Suprapubic skin (tissue), 4 donors: ENCODE data around the gene PARVB. TPM values are rescaled to one million over a fixed set of nuclear protein-coding genes. Genes with fewer than 3 reads are reported as not detected.

Experiments
- DNase-seq, 2 donors: peaks; one replicate each; pipeline ENCODE4 v3.0.0-alpha.2; 2019; ENCODE audit warnings: low spot score in 2 of 2
- H3K27ac ChIP-seq: fragments of 200-600 bp; sonication (generic); one replicate; pipeline ENCODE4 v1.5.1; 2019
- H3K27me3 ChIP-seq: fragments of 200-600 bp; sonication (generic); one replicate; pipeline ENCODE4 v1.5.1; 2019
- H3K36me3 ChIP-seq: fragments of 200-600 bp; sonication (generic); one replicate; pipeline ENCODE4 v1.5.1; 2019
- H3K4me1 ChIP-seq: fragments of 200-600 bp; sonication (generic); one replicate; pipeline ENCODE4 v1.5.1; 2019
- H3K4me3 ChIP-seq: fragments of 200-600 bp; sonication (generic); one replicate; pipeline ENCODE4 v1.5.1; 2019; ENCODE audit warnings: mild to moderate bottlenecking
- H3K9me3 ChIP-seq: fragments of 200-600 bp; sonication (generic); one replicate; pipeline ENCODE4 v1.5.1; 2019
- EP300 ChIP-seq: sonication (generic); formaldehyde crosslinking; IDR thresholded peaks from one replicate; pipeline ENCODE4 v1.6.1; 2017; ENCODE audit warnings: antibody characterized with exemption
- POLR2A ChIP-seq, 2 donors: fragments of 450-650 bp; IDR thresholded peaks; one replicate each; pipeline ENCODE4 v1.6.1; 2017; ENCODE audit warnings: antibody characterized with exemption in 2 of 2, mild to moderate bottlenecking in 2 of 2, moderate library complexity in 2 of 2
- POLR2AphosphoS5 ChIP-seq, 3 donors: sonication (generic); formaldehyde crosslinking; IDR thresholded peaks; one replicate each; pipeline ENCODE4 v1.6.1; 2017; ENCODE audit warnings: antibody characterized with exemption in 3 of 3
- WGBS: methylation state at CpG from one replicate; pipeline ENCODE4 v1.1.5; 2018; 5-methylcytosine and 5-hydroxymethylcytosine counted together
- total RNA-seq, 4 donors: library from RNA; depleted of rRNA; stranded (reverse); fragments of >200 nt; gene quantifications; one replicate each; pipeline ENCODE4 v1.1.0, GENCODE V29; 2016
- TF ChIP-seq, protein P1 (sequence below), 2 donors: fragments of 200-600 bp in 1 of 2; fragments of 450-650 bp in 1 of 2; sonication (generic) in 1 of 2; IDR thresholded peaks; one replicate each; pipeline ENCODE4 v1.5.1; 2016 to 2019; ENCODE audit warnings: antibody characterized with exemption in 2 of 2, mild to moderate bottlenecking in 1 of 2, moderate library complexity in 1 of 2

Gene PARVB
- total RNA-seq, 4 donors from 2014 or later, result 9.7 to 17.8 (median 13.3) TPM

- H3K4me1 ChIP-seq, result peaks cover 6% of the 10 kb centered on the region
- no peak overlapping the region for H3K4me3 ChIP-seq
- DNase-seq, result no peak
- WGBS, result 67% methylated on average over 9 of the region's 21 CpGs
- no peaks in the 10 kb centered on the region for H3K36me3 ChIP-seq
- H3K27ac ChIP-seq, result no peak overlapping the region
- TF ChIP-seq EP300, result no peak
- TF ChIP-seq, protein P1, sequence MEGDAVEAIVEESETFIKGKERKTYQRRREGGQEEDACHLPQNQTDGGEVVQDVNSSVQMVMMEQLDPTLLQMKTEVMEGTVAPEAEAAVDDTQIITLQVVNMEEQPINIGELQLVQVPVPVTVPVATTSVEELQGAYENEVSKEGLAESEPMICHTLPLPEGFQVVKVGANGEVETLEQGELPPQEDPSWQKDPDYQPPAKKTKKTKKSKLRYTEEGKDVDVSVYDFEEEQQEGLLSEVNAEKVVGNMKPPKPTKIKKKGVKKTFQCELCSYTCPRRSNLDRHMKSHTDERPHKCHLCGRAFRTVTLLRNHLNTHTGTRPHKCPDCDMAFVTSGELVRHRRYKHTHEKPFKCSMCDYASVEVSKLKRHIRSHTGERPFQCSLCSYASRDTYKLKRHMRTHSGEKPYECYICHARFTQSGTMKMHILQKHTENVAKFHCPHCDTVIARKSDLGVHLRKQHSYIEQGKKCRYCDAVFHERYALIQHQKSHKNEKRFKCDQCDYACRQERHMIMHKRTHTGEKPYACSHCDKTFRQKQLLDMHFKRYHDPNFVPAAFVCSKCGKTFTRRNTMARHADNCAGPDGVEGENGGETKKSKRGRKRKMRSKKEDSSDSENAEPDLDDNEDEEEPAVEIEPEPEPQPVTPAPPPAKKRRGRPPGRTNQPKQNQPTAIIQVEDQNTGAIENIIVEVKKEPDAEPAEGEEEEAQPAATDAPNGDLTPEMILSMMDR (IDR thresholded peaks at IDR 0.05), result no peak
- TF ChIP-seq POLR2A (IDR thresholded peaks at IDR 0.05), result no peak
- no peak for TF ChIP-seq POLR2AphosphoS5 (IDR thresholded peaks at IDR 0.05)
- H3K9me3 ChIP-seq, result peaks cover 5% of the 10 kb centered on the region
- peaks cover 35% of the 10 kb centered on the region for H3K27me3 ChIP-seq
Observed at GRCh38 chr22:44219101-44219870, 195.2 kb downstream of the PARVB start.

- Histone ChIP-seq H3K4me1 (peaks cover 6% of the 10 kb centered on the region), H3K27ac (no peak overlapping the region), H3K27me3 (peaks cover 44% of the 10 kb centered on the region), H3K4me3 (no peak overlapping the region), H3K36me3 (no peaks in the 10 kb centered on the region), H3K9me3 (no peaks in the 10 kb centered on the region)
- TF ChIP-seq EP300 (no peak), POLR2AphosphoS5 (IDR thresholded peaks at IDR 0.05) (no peak), POLR2A (IDR thresholded peaks at IDR 0.05) (no peak)
- TF ChIP-seq, protein P1 (IDR thresholded peaks at IDR 0.05), result no peak
- 85% methylated on average over 23 of the region's 23 CpGs for WGBS
- no peak for DNase-seq
Observed at GRCh38 chr22:44220727-44221680, 196.9 kb downstream of the PARVB start.

GRCh38 chr22:44221710-44222475, 197.8 kb downstream of the PARVB start:
- TF ChIP-seq POLR2AphosphoS5 (IDR thresholded peaks at IDR 0.05), result no peak
- TF ChIP-seq EP300, result no peak
- TF ChIP-seq, protein P1 (IDR thresholded peaks at IDR 0.05), result no peak
- TF ChIP-seq POLR2A (IDR thresholded peaks at IDR 0.05), result no peak
- Histone ChIP-seq H3K9me3 (no peaks in the 10 kb centered on the region), H3K4me3 (no peak overlapping the region), H3K36me3 (no peaks in the 10 kb centered on the region), H3K27ac (no peak overlapping the region), H3K4me1 (peaks cover 6% of the 10 kb centered on the region), H3K27me3 (peaks cover 48% of the 10 kb centered on the region)
- WGBS, result 95% methylated on average over 10 of the region's 11 CpGs
- no peak for DNase-seq

Other genes with a start within 250 kb of the PARVB start
- gene EFCAB6, start 212.0 kb upstream of the PARVB start, total RNA-seq, result 1 to 10 TPM; 1.9 to 4.9 (median 2.9) TPM
- under 1 TPM in 2 of 4 donors, not detected in 2; 0.34 to 0.47 TPM for gene SULT4A1, start 161.8 kb upstream of the PARVB start, total RNA-seq
- 10 to 100 TPM in 1 of 4 donors, 1 to 10 TPM in 3; 2.5 to 13.5 (median 4.7) TPM for gene PNPLA5, start 132.3 kb upstream of the PARVB start, total RNA-seq
- gene PNPLA3, start 100.5 kb upstream of the PARVB start, total RNA-seq, result 10 to 100 TPM in 3 of 4 donors, 1 to 10 TPM in 1; 7.0 to 23.7 (median 11.6) TPM
- gene SAMM50, start 68.9 kb upstream of the PARVB start, total RNA-seq, result 10 to 100 TPM; 32.1 to 41.1 (median 33.8) TPM
- gene PARVG, start 156.6 kb downstream of the PARVB start, total RNA-seq, result 10 to 100 TPM in 1 of 4 donors, 1 to 10 TPM in 3; 1.6 to 17.1 (median 3.2) TPM